ENCODE data around the gene ADARB2.

- TF ChIP-seq CTCF (IDR thresholded peaks at IDR 0.05), result no peak
- TF ChIP-seq POLR2AphosphoS5 (IDR thresholded peaks at IDR 0.05), result no peak
- TF ChIP-seq POLR2A (IDR thresholded peaks at IDR 0.05), result no peak
- TF ChIP-seq EP300 (IDR thresholded peaks at IDR 0.05), result no peak
These were observed 248.3 kb downstream of the ADARB2 start for GRCh38 chr10:1488970-1489548.
